Heart left ventricle (tissue), 16 donors: Measurements from ENCODE around the gene ZMIZ2. TPM values are rescaled to one million over a fixed set of nuclear protein-coding genes. Genes with fewer than 3 reads are reported as not detected.

Source experiments
- ATAC-seq, 4 donors: fragments of 200-7000 bp; cut with Tn5 transposase; one replicate each; pipeline ENCODE4 v1.9.1; 2020 to 2022; ENCODE audit warnings: moderate library complexity in 4 of 4, mild to moderate bottlenecking in 3 of 4, moderate number of reproducible peaks in 1 of 4
- DNase-seq, 5 donors: peaks; one replicate each; pipeline ENCODE4 v3.0.0-alpha.2; 2020
- H3K27ac ChIP-seq, 12 donors: fragments of 200-600 bp; sonication (generic) in 4 of 12; one replicate each; pipeline versions ENCODE4 v1.5.0 to v1.8.0; 2016 to 2022; ENCODE audit warnings: mild to moderate bottlenecking in 2 of 12
- H3K27me3 ChIP-seq, 9 donors: fragments of 200-600 bp; sonication (generic) in 2 of 9; one replicate each; pipeline versions ENCODE4 v1.5.1 to v1.8.0; 2016 to 2022; ENCODE audit warnings: mild to moderate bottlenecking in 3 of 9
- H3K36me3 ChIP-seq, 9 donors: fragments of 200-600 bp; sonication (generic) in 2 of 9; one replicate each; pipeline versions ENCODE4 v1.5.0 to v1.8.0; 2018 to 2022; ENCODE audit warnings: mild to moderate bottlenecking in 2 of 9
- H3K4me1 ChIP-seq, 12 donors: fragments of 200-600 bp; sonication (generic) in 4 of 12; one replicate each; pipeline versions ENCODE4 v1.5.0 to v1.8.0; 2016 to 2022; ENCODE audit warnings: mild to moderate bottlenecking in 3 of 12
- H3K4me3 ChIP-seq, 12 donors: fragments of 200-600 bp; sonication (generic) in 4 of 12; one replicate each; pipeline versions ENCODE4 v1.5.0 to v1.8.0; 2017 to 2022; ENCODE audit warnings: mild to moderate bottlenecking in 9 of 12, moderate library complexity in 4 of 12
- H3K9me3 ChIP-seq, 12 donors: fragments of 200-600 bp; sonication (generic) in 4 of 12; one replicate each; pipeline versions ENCODE4 v1.5.0 to v1.8.0; 2016 to 2022; ENCODE audit warnings: mild to moderate bottlenecking in 1 of 12
- POLR2A ChIP-seq, 2 donors: fragments of 450-650 bp; IDR thresholded peaks; one replicate each; pipeline ENCODE4 v1.6.1; 2017; ENCODE audit warnings: antibody characterized with exemption in 2 of 2, mild to moderate bottlenecking in 2 of 2, moderate library complexity in 2 of 2
- WGBS, 4 donors: extraction: QIAGEN DNeasy Blood & Tissue Kit in 2 of 4; methylation state at CpG; one replicate each; pipeline versions ENCODE4 v1.1.5 to v1.1.7; 2013 to 2018; 5-methylcytosine and 5-hydroxymethylcytosine counted together
- intact Hi-C, 10 donors: fragments of 100-400 bp; cut with DNase I; formaldehyde crosslinking; loops; one replicate each; pipeline versions ENCODE4 v1.11.1 to v1.14.2; 2022
- polyA plus RNA-seq, 2 donors: library from polyadenylated mRNA; stranded (reverse); fragments of 200-250 nt; gene quantifications; one replicate each; pipeline ENCODE4 v1.2.3, GENCODE V29; 2013
- total RNA-seq, 9 donors: library from RNA; depleted of rRNA in 2 of 9; stranded (reverse); fragments of >200 nt in 2 of 9; fragmentation: NEBNext Ultra II Directional in 3 of 9; extraction: Animal tissue kit (Norgen Biotek cat#: 25700) in 3 of 9; gene quantifications; one replicate each; pipeline versions ENCODE4 v1.1.0 to v1.2.4, GENCODE V29; 2016 to 2023
- TF ChIP-seq, protein P1 (sequence below), 12 donors: fragments of 200-600 bp; sonication (generic) in 4 of 12; IDR thresholded peaks; one replicate each; pipeline versions ENCODE4 v1.5.0 to v1.8.0; 2018 to 2022; ENCODE audit warnings: antibody characterized with exemption in 12 of 12, mild to moderate bottlenecking in 5 of 12
- donor health status: ischemic (EF 13 %, LVEDD 7.1; RV severe dilation, severe dysfunction).
- donor health status: healthy with polysubstance abuse.
- donor health status: DM: no; HTN: yes; CAD: no.
- donor health status: DM: no; HTN: no; CAD: no.
- donor health status: ischemic (EF 25% LVEDD 6.9; RV normal size, moderate dysfunction).
- donor health status: ischemic (EF 25% LVEDD 5.7; RV mildly dilated, moderate dysfunction).
- donor health status: healthy.
- donor health status: DM: yes; HTN: yes; CAD: no.
- donor health status: ischemic (EF 35%, LVEDD 5.7; RV mildly dilated, moderate dysfunction).
- donor health status: nonischemic (EF 11% LVEDD 7.7; RV severe dilation, severe dysfunction).
- donor health status: DM: yes; HTN: yes; CAD: no.
- donor health status: PGD.
- donor health status: ischemic (EF 29% LVEDD 5.4; RV normal size, mild dysfunction).
- donor health status: nonischemic (EF 23%, LVEDD 6.1; RV moderate dilation, normal function).

The ZMIZ2 gene
- total and polyA plus RNA-seq, 11 donors: 18.5 to 71.5 (median 45.7) TPM

GRCh38 chr7:44762726-44763522 is 14.3 kb downstream of the ZMIZ2 start:
- DNase-seq (no peak), ATAC-seq (no peak)
- no peak overlapping the region for H3K4me3 ChIP-seq
- H3K36me3 ChIP-seq: peaks cover 3 to 99% (median 95%) of the 10 kb centered on the region in 9 donors
- 92 to 94% (median 93%) methylated on average over 17 to 20 of the region's 20 CpGs for WGBS, 4 donors
- H3K27me3 ChIP-seq: no peaks in the 10 kb centered on the region
- peaks cover 0 to 16% (median 11%) of the 10 kb centered on the region in 12 donors for H3K4me1 ChIP-seq
- no peaks in the 10 kb centered on the region for H3K9me3 ChIP-seq
- intact Hi-C loops: no loop called here
- peak overlapping the region in 1 of 12 donors; percentile 15 for H3K27ac ChIP-seq
- TF ChIP-seq POLR2A (IDR thresholded peaks at IDR 0.05): no peak
- TF ChIP-seq, protein P1, sequence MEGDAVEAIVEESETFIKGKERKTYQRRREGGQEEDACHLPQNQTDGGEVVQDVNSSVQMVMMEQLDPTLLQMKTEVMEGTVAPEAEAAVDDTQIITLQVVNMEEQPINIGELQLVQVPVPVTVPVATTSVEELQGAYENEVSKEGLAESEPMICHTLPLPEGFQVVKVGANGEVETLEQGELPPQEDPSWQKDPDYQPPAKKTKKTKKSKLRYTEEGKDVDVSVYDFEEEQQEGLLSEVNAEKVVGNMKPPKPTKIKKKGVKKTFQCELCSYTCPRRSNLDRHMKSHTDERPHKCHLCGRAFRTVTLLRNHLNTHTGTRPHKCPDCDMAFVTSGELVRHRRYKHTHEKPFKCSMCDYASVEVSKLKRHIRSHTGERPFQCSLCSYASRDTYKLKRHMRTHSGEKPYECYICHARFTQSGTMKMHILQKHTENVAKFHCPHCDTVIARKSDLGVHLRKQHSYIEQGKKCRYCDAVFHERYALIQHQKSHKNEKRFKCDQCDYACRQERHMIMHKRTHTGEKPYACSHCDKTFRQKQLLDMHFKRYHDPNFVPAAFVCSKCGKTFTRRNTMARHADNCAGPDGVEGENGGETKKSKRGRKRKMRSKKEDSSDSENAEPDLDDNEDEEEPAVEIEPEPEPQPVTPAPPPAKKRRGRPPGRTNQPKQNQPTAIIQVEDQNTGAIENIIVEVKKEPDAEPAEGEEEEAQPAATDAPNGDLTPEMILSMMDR (IDR thresholded peaks at IDR 0.05): no peak

DNA sequence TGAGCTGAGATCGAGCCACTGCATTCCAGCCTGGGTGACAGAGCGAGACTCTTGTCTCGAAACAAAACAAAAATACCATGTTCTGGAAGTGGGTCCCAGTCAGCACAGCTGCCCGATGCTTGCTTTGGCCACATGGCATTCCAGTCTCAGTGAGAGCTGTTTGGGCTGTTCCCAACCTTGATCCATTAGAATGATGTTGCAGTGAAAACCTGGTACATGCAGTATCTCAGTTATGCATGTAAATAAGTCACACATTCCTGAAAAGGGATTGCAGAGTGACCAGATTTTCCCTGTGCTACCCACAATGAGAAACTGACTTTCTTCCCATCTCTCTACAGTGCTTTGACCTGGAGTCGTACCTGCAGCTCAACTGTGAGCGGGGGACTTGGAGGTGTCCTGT is 15.4 kb downstream of the ZMIZ2 start:
- H3K36me3 ChIP-seq: peaks cover 3 to 90% (median 86%) of the 10 kb centered on the region in 9 donors
- H3K4me3 ChIP-seq: no peak overlapping the region
- WGBS, 4 donors: 95 to 100% (median 97%) methylated on average over 5 to 6 of the region's 6 CpGs
- no peaks in the 10 kb centered on the region for H3K9me3 ChIP-seq
- DNase-seq (no peak), ATAC-seq (no peak)
- TF ChIP-seq, protein P1 (IDR thresholded peaks at IDR 0.05): no peak
- TF ChIP-seq POLR2A (IDR thresholded peaks at IDR 0.05): no peak
- H3K27ac ChIP-seq: no peak overlapping the region
- H3K27me3 ChIP-seq: no peaks in the 10 kb centered on the region
- peaks cover 8 to 28% (median 22%) of the 10 kb centered on the region in 12 donors for H3K4me1 ChIP-seq
- intact Hi-C loops: no loop called here

DNA sequence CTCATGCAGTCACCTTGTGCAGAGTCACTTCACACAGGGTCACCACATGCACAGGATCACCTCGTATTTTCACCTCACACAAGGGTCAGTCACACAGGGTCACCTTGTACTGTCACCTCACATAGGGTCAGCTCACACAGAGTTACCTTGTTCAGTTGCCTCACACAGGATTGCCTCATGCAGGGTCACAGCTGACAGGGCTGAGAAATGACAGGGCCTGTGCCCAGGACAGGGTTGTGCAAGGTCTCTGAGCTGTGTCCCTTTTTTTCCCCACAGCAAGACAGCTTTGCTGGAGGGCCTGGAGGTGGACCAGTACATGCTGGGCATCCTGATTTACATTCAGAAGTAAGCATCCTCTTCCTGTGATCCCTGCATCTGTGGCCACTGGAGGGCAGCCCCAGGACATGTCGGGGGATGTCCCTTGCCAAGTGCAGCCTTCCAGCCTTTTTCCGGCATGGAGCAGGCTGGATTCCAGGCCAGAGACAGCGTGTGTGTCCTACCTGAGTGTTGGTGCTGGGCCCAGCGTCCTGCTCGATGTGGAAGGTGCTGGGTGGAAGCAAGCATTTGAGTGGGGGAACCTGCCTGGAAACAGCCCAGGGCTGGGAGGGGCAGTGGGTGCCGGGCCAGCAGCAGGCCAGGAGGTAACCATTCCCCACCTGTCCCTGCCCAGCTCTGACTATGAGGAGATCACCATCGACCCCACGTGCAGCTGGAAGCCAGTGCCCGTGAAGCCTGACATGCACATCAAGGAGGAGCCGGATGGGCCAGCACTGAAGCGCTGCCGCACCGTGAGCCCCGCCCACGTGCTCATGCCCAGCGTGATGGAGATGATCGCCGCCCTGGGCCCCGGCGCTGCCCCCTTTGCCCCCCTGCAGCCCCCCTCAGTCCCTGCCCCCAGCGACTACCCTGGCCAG is 16.3 kb downstream of the ZMIZ2 start:
- H3K27me3 ChIP-seq: no peaks in the 10 kb centered on the region
- no peak overlapping the region for H3K27ac ChIP-seq
- H3K4me1 ChIP-seq: peaks cover 14 to 36% (median 30%) of the 10 kb centered on the region in 12 donors
- intact Hi-C loops: no loop called here
- 57 to 89% (median 86%) methylated on average over 7 to 22 of the region's 22 CpGs for WGBS, 4 donors
- TF ChIP-seq, protein P1 (IDR thresholded peaks at IDR 0.05): no peak
- no peak for TF ChIP-seq POLR2A (IDR thresholded peaks at IDR 0.05)
- H3K36me3 ChIP-seq: peaks cover 3 to 81% (median 78%) of the 10 kb centered on the region in 9 donors
- H3K4me3 ChIP-seq: no peak overlapping the region
- no peak for ATAC-seq
- DNase-seq: no peak
- H3K9me3 ChIP-seq: no peaks in the 10 kb centered on the region
